Heart left ventricle (tissue), 13 donors: Measurements from ENCODE around the gene B4GALT5.

Experiments
- CTCF ChIP-seq, 12 donors: fragments of 200-600 bp; sonication (generic) in 4 of 12; IDR thresholded peaks; one replicate each; pipeline versions ENCODE4 v1.5.0 to v1.8.0; 2018 to 2022; ENCODE audit warnings: antibody characterized with exemption in 12 of 12, mild to moderate bottlenecking in 5 of 12
- POLR2A ChIP-seq, 2 donors: fragments of 450-650 bp; IDR thresholded peaks; one replicate each; pipeline ENCODE4 v1.6.1; 2017; ENCODE audit warnings: antibody characterized with exemption in 2 of 2, mild to moderate bottlenecking in 2 of 2, moderate library complexity in 2 of 2
- donor health status: ischemic (EF 13 %, LVEDD 7.1; RV severe dilation, severe dysfunction).
- donor health status: DM: no; HTN: yes; CAD: no.
- donor health status: DM: no; HTN: no; CAD: no.
- donor health status: ischemic (EF 25% LVEDD 6.9; RV normal size, moderate dysfunction).
- donor health status: ischemic (EF 25% LVEDD 5.7; RV mildly dilated, moderate dysfunction).
- donor health status: ischemic (EF 35%, LVEDD 5.7; RV mildly dilated, moderate dysfunction).
- donor health status: nonischemic (EF 11% LVEDD 7.7; RV severe dilation, severe dysfunction).
- donor health status: DM: yes; HTN: yes; CAD: no.
- donor health status: PGD.
- donor health status: ischemic (EF 29% LVEDD 5.4; RV normal size, mild dysfunction).
- donor health status: nonischemic (EF 23%, LVEDD 6.1; RV moderate dilation, normal function).

- no peak for TF ChIP-seq CTCF (IDR thresholded peaks at IDR 0.05)
- no peak for TF ChIP-seq POLR2A (IDR thresholded peaks at IDR 0.05)
Observed at GRCh38 chr20:49635866-49636265, 77.8 kb downstream of the B4GALT5 start.
